HG02759 (cell line): ENCODE measurements around the gene ELL2.
"Not testable (repeated sequence)": the region's sequence is repeated elsewhere in the genome, so short reads cannot be mapped to it uniquely, and the experiment has no call there.

Source experiments
- ATAC-seq: cut with Tn5 transposase; IDR thresholded peaks from one replicate; pipeline ENCODE4 v1.9.1; 2021; ENCODE audit warnings: mild to moderate bottlenecking, moderate library complexity; ENCODE audit not compliant: unreplicated experiment

ELL2 gene

DNA sequence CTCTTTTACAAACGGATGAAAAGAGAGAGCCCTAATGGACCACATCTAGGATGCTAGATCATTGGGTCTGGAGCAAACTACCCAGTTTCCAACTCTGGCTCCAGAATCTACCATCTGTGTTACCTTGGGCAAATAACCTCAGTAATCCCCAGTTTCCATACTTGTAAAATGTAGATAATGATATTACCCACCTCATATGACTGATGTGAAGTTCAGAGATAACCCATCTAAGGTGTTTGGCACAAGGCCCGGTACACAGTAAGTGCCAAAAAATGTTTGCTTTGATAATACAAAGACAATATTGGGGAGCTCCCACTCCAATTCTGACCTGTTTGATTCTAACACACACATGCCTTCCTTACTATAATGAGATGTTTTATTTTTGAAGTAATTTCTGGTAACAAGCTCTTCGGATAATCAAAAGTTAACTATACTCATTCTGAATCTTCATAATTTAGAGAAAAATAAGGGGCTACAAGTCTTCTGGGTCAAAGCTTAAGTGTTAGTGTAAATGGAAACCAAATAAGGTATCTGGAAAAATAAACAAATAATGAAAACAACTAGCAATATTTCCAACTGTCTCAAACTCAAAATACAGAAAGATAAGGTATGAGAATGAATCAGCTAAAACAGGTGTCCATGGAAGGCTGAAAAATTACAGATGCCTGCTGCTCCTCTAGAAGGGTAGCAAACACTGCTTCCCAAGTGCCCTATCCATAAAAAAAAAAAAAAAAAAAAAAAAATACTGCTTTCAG lies 30.4 kb downstream of the ELL2 start:
- no peak for ATAC-seq

DNA sequence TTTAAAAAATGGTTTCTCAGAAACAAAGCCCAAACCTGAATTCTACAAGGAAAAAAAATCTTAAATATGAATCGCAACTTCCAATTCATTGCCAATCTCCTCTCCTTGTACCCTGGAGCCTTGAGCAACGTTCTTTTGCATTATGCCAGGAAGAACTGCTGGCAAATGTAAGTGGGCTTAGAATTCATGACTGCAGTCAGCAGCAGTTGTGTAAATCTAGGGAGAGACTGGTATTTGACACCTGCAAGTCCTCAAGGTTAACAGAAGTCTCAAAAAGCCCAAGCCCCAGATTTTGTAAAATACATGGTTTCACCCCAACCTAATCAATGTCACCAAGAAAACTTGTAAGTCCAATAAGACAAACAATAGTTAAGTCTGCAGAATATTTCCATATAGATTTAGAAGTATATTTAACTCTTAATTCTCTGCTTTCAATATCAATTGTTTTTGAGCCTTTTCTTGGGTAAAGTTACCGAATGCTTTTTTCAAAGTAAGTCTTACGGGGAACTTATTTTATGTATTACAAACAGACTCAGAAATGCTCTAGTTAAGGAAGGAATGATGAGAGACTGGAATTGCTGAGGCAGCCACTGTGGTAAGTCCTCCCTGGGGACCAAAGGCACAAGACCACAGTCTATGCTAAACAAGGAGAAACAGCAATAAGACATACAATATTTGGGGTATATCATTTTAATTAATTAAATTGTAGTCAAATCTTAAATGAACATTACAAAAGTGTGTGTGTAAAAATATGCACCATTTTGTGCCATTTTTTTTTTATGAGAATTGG lies 31.3 kb downstream of the ELL2 start:
- no peak for ATAC-seq

- no peak for ATAC-seq
Measured at GRCh38 chr5:95928724-95929253, 32.9 kb downstream of the ELL2 start.

GRCh38 chr5:95927927-95928723 lies 33.5 kb downstream of the ELL2 start:
- ATAC-seq: peak; percentile 58

- ATAC-seq: not testable (repeated sequence)
Measured at GRCh38 chr5:95927300-95927699, 34.4 kb downstream of the ELL2 start.

GRCh38 chr5:95925939-95926338 lies 35.7 kb downstream of the ELL2 start:
- peak; percentile 48 for ATAC-seq

DNA sequence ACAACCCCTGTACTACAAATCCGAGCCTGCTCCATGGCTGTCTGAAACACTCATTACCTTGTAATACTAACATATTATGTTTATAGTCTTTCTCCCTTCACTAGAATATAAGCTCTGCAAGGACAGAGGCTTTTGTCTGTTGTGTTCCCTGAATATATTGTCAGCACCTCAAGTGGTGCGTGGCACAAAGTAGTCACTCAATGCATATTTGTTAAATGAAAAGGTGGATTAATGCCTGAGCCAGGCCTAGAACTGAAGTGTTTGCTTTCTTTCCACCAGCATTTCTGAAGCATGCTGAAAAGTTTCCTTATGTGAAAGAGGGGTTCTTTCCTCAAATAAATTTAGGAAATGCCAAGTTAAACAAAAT lies 36.3 kb downstream of the ELL2 start:
- no peak for ATAC-seq

DNA sequence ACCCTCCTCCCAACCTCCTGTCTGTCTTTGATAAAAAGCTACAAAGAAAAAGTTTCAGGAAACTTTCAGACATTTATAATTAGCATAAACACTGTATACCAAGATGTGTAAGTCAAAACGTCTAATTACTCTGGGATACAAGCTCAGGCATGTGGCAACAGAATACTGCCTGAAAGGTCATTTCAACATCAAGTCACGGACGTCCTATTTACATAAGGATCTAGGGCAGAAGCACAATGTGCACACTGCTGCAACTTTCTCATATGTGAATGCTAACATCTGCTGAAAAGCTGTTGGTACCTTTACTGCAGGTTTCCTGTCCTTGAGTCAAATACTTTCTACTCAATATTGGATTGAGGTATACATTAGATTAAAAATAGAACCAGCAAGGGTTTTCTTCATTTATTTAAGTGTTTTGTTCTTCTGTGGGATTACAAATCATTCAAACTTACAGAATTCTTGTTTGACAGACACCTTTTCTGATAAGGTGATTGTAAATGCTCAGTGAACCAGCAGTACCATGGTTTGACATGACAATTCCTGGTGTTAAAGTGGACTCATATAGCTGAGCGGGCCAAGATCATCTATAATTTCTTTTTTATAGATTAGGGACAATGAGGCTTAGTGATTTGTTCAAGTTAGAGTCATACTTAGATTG lies 36.8 kb downstream of the ELL2 start:
- ATAC-seq: no peak

GRCh38 chr5:95923918-95924544 lies 37.6 kb downstream of the ELL2 start:
- peak; percentile 36 for ATAC-seq

- ATAC-seq: no peak
Measured at GRCh38 chr5:95922798-95923197, 38.9 kb downstream of the ELL2 start.

DNA sequence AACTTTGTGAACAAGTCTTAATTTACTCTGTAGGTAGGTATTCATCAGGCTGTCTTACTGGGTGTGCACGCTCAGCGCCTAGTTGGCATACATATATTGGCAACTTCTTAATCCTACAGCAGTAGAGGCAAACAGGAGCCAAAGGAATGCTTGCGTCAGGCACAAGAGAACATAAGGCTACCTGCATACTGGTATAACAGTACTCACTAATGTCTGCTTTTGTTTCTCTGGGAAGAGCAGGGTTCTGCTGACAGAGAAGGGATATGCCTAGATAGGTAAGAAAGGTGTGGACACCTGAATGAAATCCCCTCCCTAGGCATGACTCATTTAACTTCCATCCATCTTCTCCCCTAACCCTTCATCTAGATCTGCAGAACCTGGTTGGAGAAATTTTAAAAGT lies 40.1 kb downstream of the ELL2 start:
- ATAC-seq: no peak

- ATAC-seq: no peak
Measured at GRCh38 chr5:95920822-95921221, 40.8 kb downstream of the ELL2 start.

GRCh38 chr5:95919658-95920057 lies 42.0 kb downstream of the ELL2 start:
- no peak for ATAC-seq

DNA sequence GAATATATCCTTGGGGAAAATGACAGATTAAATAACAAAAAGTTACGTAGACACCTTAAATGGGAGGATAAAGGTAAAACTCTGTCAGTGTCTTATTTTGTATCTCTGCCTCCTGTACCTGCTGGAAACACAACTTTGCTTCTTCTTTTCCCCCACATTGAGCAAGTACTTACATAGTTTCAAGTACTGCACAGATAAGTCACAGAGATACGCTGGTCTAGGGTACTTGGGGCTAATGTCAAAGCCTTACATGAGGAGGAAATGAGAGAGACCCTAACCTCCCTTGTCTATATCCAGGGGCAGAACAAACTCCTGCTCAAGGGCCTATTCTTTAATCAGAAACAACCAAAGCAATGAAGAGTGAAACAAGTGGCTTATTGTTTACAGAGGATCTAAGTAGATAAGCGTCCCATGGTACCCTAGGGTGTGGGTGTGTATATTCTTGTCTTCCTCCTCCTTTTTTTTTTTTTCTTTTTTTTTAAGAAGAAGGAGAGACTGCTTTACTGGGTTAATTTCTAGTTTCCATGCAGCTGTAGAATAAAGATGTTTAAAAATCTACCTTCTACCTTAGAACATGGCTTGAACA lies 43.1 kb downstream of the ELL2 start:
- ATAC-seq: no peak

DNA sequence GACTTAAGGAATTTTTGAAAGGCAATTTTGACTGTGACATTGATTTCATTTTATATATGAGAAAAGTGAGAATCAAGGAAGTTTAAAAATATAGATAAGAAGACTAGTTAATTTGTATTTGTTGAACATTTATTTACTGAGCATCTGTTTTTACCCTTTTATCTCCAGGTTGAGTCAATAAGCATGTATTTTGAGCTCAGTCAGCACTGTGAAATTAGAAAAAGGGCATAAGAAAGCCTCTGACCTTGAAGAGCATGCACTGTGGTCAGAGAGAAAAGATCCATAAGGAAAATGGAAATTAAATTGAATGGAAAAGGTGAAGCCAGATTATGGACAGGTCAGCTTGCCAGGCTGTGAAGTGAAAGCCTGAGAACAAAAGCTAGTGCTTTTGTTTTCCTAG lies 44.4 kb downstream of the ELL2 start:
- no peak for ATAC-seq

GRCh38 chr5:95916687-95917085 lies 45.0 kb downstream of the ELL2 start:
- no peak for ATAC-seq

DNA sequence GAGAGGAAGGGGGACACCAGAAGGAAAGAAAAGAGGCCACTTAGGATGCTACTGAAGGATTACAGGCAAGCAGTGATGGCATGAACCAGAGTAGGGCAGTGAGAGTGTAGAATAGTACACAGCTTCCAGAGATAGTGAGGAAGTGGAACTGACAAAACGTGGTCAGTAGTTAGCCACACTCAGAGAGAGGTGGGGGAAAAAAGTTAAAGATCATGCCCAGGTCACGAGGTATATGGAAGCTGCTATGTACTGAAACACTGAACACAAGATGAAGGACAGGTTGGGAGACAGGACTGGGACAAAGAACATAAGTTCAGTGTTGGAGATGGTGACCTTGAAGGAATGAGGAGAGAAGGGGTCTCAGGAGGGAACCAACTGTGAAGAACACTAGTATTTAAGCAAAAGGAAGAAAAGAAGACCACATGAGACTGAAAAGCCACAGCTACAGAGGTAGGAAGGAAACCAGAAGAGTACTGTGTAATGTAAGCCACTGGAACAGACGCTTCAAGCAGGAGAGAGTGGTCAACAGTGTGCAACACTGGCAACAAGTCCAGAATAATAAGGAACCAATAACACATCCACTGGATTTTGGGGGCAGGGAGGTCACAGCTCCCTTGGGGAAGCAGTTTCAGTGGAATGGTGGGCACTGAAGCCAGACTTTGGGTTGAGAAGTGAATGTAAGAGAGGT lies 45.5 kb downstream of the ELL2 start:
- peak; percentile 50 for ATAC-seq

DNA sequence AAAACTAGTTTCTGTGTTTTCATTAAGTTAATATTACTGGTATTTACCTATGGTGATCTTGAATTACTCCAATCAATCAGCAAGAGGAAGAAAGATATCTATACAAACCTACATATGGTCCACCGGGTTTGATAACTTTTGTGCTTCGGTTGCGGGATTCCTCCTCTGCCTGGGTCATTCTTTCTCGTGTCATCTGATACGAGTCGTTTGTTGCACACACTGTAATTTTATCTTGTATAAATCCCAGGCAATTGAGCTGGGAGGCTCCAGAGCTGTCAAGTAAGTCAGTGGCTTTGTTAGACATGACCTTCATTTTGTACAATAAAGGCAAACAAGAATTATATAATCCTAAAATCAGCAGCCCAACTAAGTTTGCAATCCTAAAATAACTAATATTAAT lies 48.0 kb downstream of the ELL2 start:
- ATAC-seq: no peak

DNA sequence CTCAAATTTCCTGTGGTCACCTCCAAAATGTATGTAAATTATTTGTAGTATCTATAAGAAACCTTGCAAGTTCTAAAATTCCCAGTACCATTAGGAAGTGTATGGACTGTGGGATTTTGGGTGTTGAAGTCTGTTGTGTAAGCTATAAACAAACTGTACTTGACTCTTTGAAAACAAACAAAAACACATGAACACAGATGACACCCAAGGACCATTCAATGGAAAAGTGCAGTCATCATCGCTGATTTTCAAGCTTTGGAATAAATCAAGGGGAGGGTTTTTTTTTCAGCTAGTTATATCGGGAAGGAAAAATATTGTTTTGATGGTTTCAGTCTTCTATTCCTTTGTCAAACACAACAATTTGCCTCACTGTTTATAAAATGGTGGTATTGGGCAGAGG lies 49.6 kb downstream of the ELL2 start:
- no peak for ATAC-seq
